Left colon (tissue), 2 donors: ENCODE data around the gene AK5. TPM values are rescaled to one million over a fixed set of nuclear protein-coding genes. Genes with fewer than 3 reads are reported as not detected.

ENCODE experiments used
- ATAC-seq: fragments of 200-7000 bp; cut with Tn5 transposase; one replicate; pipeline ENCODE4 v1.9.1; 2020; ENCODE audit warnings: mild to moderate bottlenecking, moderate library complexity
- DNase-seq, 2 donors: peaks; one replicate each; pipeline ENCODE4 v3.0.0-alpha.2; 2020
- intact Hi-C, 2 donors: fragments of 100-400 bp; cut with DNase I in 1 of 2; cut with micrococcal nuclease in 1 of 2; formaldehyde crosslinking; loops; one replicate each; pipeline versions ENCODE4 v1.11.2 to v1.14.0; 2022; cut with DNase I, micrococcal nuclease
- total RNA-seq, 2 donors: library from RNA; stranded (reverse); fragmentation: NEBNext Ultra II Directional; extraction: Animal tissue kit (Norgen Biotek cat#: 25700); gene quantifications; one replicate each; pipeline ENCODE4 v1.2.1, GENCODE V29; 2021
- donor health status: DM: no; HTN: no; CAD: no.
- donor health status: DM: yes; HTN: yes; CAD: no.

Gene AK5
- total RNA-seq, 2 donors from 2014 or later, result 0.36 to 0.43 TPM

DNA sequence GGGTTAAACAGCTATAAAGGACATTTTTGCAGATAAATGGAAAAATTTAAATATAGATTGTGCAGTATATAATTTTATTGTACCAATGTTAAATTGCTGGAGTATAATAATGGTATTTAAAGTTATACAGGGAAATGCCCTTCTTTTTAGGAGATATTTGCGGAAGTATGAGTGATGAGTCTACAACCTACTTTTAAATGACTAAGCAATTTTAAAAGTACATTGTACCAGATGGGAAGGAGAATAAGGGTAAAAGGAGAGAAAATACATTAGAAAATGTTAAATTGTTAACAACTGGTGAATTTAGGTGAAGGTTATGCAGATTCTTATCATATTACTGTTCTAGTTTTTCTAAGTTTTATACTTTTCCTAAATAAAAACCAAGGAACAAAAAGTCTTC, 308.8 kb downstream of the AK5 start:
- intact Hi-C loops, result no loop called here
- ATAC-seq, result no peak
- no peak for DNase-seq

GRCh38 chr1:77592906-77593305, 311.1 kb downstream of the AK5 start:
- ATAC-seq (peak; percentile 73), DNase-seq (no peak)
- intact Hi-C loops, result no loop called here

DNA sequence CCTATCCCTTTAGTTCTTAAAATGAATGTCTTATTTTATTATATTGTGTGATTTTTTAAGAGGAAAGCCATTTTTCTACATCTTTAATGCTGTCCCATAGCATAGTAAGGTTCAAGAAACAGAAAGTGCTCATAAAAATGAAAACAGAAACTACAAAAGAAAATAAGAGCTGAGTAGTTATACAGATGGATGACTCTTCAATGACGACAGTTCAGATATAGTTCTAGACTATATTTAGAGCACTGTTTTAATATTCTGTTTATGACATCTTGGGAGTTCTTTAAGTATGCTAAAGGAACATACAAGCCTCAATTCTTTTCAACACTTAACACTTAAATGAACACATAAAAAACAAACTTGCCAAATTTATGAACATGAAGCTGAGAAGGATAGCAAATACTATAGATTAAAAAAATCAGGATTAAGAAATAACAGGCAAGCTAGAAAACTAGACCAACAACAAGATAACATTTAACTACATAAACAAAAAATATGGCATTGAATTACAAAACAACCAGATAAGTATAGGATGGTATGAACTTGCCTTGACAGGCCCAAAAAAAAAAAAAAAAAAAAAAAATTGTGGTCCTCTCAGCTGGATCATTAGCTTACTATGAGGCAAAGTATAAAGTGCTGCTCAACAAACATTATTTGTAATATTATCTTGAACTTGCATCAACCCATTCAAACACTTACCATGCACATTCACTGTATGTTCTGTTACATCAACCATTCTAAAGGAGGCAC, 312.7 kb downstream of the AK5 start:
- no peak for ATAC-seq
- intact Hi-C loops, result no loop called here
- DNase-seq, result no peak

DNA sequence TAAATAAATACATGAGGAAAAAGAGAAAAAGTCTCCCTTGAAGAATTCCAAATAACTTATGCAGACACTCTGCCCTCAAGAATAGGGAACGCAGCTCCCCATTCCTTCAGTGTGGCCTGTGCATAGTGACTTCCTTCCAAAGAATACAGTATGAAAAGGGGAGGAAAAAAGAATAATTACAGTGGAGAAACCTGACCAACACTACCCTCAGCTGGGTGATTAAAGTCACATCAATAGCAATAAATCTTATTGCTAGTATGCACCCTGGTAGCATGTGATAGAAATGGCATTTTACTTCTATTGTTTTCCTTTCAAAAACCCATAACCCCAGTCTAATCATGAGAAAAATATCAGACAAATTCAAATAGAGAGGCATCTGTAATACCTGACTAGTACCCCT, 315.5 kb downstream of the AK5 start:
- DNase-seq (no peak), ATAC-seq (no peak)

GRCh38 chr1:77605246-77606026, 323.6 kb downstream of the AK5 start:
- peak; percentile 72 for ATAC-seq
- intact Hi-C loops, result no loop called here

More for the DNA sequence above, 315.5 kb downstream of the AK5 start:
- intact Hi-C loops, result no loop called here

GRCh38 chr1:77608893-77609292, 327.1 kb downstream of the AK5 start:
- intact Hi-C loops, result no loop called here
- no peak for DNase-seq
- no peak for ATAC-seq

More at GRCh38 chr1:77605246-77606026, 323.6 kb downstream of the AK5 start:
- DNase-seq, result peak; percentile 47 to 59

Other genes starting within 250 kb of the AK5 start
- 10 to 100 TPM; 19.1 to 21.1 TPM for gene PIGK, start 62.6 kb upstream of the AK5 start, total RNA-seq